Esophagus muscularis mucosa (tissue), 3 donors: Measurements from ENCODE around the gene UXT.

ENCODE experiments used
- POLR2AphosphoS5 ChIP-seq, 2 donors: sonication (generic); formaldehyde crosslinking; IDR thresholded peaks; one replicate each; pipeline ENCODE4 v1.6.1; 2017; ENCODE audit warnings: antibody characterized with exemption in 2 of 2
- TF ChIP-seq, protein P1 (sequence below), 3 experiments: fragments of 200-600 bp in 2 of 3; fragments of 450-650 bp in 1 of 3; sonication (generic) in 2 of 3; IDR thresholded peaks; one replicate each; pipeline ENCODE4 v1.5.1; 2017 to 2019; ENCODE audit warnings: antibody characterized with exemption in 3 of 3, mild to moderate bottlenecking in 2 of 3, moderate library complexity in 1 of 3

DNA sequence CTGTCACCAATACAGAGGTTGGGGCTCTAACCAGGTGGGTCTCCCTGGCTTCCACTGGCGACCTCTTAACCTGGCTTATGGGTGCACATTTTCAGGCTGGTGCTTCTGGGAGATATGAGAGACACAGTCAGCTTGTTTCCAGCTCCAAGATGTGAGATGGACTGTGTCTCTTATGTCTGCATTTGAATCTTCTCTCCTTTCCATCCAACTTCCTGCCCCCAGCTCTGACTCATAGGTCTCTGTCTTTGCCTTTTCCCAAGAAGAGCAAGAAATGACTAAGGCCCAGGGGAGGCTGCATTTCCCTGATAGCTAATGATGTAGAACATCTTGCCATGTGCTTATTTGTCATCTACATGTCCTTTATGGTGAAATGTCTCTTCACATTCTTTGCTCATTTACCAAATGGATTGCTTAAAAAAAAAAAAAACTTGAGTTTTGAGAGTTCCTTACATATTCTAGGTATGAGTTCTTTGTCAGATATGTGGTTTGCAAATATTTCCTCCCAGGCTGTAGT, 3.2 kb upstream of the UXT start:
- TF ChIP-seq, protein P1, sequence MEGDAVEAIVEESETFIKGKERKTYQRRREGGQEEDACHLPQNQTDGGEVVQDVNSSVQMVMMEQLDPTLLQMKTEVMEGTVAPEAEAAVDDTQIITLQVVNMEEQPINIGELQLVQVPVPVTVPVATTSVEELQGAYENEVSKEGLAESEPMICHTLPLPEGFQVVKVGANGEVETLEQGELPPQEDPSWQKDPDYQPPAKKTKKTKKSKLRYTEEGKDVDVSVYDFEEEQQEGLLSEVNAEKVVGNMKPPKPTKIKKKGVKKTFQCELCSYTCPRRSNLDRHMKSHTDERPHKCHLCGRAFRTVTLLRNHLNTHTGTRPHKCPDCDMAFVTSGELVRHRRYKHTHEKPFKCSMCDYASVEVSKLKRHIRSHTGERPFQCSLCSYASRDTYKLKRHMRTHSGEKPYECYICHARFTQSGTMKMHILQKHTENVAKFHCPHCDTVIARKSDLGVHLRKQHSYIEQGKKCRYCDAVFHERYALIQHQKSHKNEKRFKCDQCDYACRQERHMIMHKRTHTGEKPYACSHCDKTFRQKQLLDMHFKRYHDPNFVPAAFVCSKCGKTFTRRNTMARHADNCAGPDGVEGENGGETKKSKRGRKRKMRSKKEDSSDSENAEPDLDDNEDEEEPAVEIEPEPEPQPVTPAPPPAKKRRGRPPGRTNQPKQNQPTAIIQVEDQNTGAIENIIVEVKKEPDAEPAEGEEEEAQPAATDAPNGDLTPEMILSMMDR (IDR thresholded peaks at IDR 0.05): no peak
- TF ChIP-seq POLR2AphosphoS5 (IDR thresholded peaks at IDR 0.05): no peak
